GM21619 (cell line): ENCODE data around the gene LSM8.
A peak's percentile ranks its signal among the peaks of the same experiment; 100 is the strongest.
"Not testable (repeated sequence)": the region's sequence is repeated elsewhere in the genome, so short reads cannot be mapped to it uniquely, and the experiment has no call there.

Source experiments
- ATAC-seq: cut with Tn5 transposase; IDR thresholded peaks from one replicate; pipeline ENCODE4 v1.9.1; 2021; ENCODE audit not compliant: unreplicated experiment

Gene LSM8

DNA sequence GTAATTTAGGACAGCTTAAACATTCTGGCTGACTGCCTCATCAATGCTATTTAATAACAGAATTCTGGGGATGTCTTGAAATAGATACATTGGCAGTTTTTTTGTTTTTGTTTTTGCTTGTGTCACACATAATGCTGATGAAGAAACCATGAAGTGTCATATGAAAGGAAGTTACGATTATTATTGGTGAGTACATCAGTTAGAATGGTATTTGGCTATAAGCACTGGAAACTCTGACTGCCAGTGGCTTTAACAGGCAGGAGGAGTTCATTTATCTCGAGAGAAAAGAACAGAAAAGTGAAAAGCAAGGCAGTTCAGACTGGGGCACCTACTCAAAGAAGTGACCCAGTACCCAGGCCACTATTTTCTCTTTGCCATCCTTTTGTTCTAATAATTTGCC, 18.1 kb downstream of the LSM8 start:
- no peak for ATAC-seq

DNA sequence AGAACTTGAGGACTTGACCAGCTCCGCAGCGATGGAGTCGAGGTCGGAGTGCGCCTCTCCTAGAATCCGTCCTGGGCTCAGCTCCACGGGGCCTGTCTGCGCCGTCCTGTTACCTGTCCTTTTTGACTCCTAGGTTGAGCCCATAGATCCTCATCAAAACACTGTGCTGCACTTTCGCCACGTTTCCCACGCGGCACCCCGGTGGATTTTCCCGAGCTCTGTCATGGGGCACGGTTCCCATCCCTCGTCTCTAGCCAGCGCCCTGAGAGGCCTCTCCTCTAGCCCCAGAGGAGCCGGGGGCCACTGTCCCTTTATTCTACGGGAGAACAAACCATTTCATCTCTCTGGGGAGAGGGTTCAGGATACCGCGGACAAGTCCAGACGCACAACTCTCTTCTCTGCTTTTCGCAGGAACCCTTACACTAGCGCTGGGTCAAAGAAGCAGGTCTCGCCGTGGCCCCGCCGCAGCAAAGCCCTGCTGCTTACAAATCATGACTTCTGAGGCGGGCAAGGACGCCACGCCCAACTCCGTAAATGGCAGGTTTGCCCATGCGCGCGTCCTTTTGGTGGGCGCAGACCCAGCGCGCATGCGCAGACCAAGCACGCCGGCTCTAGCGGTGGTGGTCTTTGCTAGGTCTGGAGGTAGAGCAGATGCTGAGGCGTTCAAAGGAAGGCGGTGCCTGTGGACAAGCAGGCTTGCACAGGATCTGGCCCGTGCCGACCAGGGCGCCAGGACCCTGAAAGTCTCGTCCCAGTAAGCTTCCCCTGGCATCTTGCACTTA, 30.3 kb downstream of the LSM8 start:
- peak; percentile 95 for ATAC-seq

DNA sequence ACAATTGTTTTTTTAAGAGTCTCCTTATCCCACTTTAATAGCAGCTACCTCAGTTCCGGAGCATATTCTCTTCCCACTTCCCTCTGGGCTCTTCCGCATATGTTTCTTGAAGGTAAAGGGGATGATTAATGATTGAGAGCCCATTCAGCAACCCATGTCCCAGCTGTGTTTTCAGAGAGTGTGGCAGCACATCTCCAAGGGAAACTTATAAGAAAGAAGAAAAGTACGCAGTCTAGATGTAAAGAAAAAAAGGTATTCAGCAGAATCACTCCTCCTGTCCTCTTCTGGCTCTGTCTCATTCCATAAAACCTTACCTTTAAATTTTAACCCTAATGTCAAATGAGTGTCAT, 30.8 kb downstream of the LSM8 start:
- ATAC-seq: no peak

DNA sequence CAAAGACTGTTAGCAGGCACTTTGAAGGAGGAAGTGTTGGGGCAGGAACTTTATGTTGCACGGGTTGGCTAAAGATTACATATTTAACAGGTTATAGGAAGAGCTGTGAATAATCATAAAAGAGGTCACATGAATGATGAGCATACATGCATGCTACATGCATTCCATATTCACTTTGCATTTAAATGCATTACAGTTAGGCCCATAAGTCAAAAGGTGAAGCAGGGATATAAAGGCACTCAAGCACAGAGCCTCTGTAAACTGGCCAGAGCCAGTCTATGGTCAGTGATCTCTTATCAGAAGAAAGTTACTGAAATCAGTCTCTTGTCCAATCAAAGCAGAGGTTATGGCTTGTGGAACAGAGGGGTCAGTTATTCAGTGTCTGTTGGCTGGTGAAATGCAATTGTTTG, 33.3 kb downstream of the LSM8 start:
- no peak for ATAC-seq

DNA sequence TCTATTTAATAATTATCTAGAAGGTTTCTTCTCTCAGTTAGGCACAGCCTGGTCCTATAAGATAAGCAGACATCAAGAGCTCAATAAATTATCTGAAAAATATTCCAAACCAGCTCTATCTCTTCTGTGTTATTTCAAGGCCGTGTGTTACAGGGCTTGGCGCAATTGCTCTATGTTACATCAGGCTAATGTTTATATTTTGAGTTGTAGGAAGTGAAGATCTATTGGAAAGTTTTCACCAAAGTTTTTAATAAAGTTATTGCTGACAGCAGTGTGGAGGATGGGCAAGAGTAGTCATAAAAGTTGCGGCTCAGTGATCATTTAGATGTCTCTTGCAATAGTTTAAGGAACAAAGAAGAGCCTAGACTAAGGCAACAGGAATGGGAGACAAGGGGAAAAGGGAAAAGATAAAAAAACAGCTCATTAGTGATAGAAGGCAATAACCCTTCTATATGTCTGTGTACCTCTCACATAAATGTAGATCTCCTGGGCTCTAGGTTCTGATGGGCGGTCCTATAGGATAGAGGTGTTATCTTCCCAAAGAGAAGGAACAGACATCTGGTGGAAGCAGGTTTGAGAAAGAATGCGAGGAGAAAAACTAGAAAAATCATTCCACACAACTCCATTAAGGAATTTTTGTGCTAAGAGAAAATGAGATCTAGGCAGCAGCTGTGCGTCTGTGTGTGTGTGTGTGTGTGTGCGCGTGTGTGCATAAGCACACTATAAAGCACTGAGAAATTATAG, 34.6 kb downstream of the LSM8 start:
- no peak for ATAC-seq

DNA sequence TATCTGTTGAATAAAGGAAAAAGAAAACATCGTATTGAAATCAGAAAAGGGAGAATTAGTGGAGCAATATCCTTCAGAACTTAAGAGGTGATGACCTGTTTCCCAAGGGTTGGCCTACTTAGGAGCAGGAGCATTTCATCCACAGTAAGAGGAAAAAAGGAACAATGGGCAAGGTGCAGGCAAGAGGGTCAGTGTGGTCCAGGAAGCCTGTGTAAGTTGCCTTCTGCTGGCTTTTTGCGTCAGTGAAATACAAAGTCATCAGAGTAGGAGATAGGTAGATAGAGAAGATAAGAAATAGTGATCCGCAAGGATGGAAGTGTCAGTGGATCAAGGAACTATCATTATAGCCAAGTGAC, 35.2 kb downstream of the LSM8 start:
- ATAC-seq: no peak

DNA sequence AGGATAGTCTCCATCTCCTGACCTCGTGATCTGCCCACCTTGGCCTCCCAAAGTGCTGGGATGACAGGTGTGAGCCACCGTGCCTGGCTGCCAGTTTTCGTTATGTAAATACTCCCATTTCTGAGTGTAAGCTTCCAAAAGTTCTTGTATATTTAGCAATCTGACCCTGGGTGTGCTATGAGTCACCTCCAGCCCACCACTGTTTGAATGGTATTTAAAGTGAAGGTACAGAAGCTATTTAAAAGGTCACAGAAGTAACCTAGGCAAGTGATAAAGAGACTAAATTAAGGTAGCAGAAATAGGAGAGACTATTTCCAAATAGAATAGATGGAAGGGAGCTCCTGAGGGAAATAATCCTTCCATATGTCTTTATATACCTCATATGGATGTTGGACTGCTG, 36.6 kb downstream of the LSM8 start:
- ATAC-seq: no peak

DNA sequence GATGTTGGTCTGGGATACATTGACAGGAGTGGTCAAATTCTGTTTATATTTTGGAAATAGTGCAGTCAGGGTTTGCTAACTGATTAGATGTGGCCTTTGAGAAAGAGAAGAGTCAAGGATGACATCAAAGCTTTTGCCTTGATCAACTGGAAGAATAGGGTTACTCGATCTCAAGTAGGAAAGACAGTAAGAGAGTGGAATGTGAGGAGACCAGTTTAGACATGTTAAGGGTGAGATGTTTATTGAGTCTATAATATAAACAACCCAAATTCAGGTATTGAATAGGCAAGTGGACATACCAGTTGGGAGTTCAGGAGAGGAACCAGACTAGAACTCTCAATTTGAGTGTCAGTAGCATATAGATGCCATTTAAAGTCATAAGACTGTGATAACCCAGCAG, 38.6 kb downstream of the LSM8 start:
- no peak for ATAC-seq

DNA sequence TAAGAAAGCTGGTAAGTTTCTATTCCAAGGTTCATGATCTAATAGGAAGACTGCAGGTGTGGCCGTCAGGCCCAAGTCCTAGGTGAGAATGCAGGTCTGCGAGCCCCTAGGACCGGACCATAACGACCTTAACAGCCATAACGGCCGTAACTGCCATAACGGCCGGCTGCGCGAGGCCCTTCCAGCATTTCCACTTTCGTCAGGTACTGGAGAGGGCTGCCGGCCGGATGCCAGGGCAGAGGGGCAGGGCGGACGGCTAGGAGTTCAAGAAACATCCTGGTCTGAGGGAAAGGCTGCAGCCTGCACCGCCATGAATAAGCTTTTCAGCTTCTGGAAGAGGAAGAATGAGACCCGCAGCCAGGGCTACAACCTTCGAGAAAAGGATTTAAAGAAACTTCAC, 40.6 kb downstream of the LSM8 start, which contains the start of gene ANKRD7:
Gene ANKRD7 (plus strand): TSS at position 184 of the 400 bp plus-strand sequence. CDS start 127 bp downstream, at position 311.
- no peak for ATAC-seq

DNA sequence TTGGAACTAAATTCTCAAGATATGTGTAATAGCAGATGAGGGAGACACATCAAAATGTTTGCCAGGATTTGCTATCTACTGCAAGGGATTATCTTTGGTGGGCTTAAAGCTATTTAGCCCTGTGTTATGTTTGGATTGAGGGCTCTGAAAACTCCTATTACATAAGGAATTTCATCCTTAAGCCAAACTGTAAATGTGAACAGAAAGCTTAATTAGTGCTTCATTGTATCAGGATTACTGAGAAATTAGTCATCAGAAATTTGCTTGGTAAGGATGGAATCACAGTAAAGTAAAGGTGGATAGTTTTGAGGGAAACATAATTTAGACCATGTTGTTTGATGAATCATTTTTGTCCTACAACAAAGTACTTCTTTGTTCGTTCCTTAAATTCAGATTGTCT, 48.9 kb downstream of the LSM8 start:
- ATAC-seq: no peak

DNA sequence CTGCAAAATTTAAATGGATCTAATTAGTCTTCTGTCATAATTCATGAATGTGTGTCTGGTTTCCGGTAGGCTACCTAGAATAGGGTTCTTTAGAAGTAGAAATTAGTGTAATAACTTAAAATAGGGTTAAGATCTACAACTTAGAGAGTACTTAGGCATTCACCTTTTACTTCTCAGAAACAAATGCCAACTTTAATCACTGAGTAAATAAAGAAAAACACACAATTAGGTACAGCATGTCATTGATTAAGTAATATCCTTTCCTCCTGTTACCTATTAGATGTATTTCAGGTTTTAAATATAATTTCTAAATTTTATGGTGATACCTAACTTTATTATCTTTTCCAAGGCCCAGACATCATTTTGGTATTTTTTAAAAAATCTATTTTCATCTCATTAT, 49.8 kb downstream of the LSM8 start:
- ATAC-seq: no peak

DNA sequence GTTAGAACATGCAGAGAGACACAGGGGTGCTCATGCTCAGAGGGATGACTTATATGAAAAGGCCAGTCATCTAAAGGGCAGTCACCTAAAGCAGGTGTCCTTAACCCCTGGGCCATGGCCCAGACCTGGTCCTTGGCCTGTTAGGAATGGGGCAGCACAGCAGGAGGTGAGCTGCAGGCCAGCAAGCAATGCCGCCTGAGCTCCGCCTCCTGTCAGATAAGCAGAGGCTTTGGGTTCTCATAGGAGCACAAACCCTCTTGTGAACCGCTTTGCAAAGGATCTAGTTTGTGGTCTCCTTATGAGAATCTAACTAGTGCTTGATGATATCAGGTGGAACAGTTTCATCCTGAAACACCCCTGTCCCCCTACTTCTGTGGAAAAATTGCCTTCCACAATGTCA, 55.0 kb downstream of the LSM8 start:
- ATAC-seq: no peak

DNA sequence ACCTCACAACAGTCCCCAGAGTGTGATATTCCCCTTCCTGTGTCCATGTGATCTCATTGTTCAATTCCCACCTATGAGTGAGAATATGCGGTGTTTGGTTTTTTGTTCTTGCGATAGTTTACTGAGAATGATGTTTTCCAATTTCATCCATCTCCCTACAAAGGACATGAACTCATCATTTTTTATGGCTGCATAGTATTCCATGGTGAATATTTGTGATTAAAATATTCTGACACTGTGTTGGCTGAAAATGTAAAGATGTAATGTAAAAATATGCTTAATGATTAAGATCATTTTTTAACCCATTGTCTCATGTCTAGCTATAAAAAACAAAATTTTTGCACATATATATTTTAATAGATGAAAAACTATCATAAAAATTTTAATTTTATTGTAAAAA, 56.4 kb downstream of the LSM8 start:
- not testable (repeated sequence) for ATAC-seq
